Spleen (tissue), 11 donors: ENCODE data around the gene PSMB2. TPM values are rescaled to one million over a fixed set of nuclear protein-coding genes. Genes with fewer than 3 reads are reported as not detected.

Experiments
- DNase-seq: peaks from one replicate; pipeline ENCODE4 v3.0.0-alpha.2; 2020
- H3K27ac ChIP-seq, 8 donors: fragments of 200-600 bp; sonication (generic) in 7 of 8; 1 replicate in 4 of 8; 2 replicates in 4 of 8; pipeline versions ENCODE4 v1.5.0 to v1.8.0; 2016 to 2021; ENCODE audit warnings: inconsistent platforms in 4 of 8, mild to moderate bottlenecking in 4 of 8, moderate library complexity in 1 of 8
- H3K27me3 ChIP-seq, 7 donors: fragments of 200-600 bp; sonication (generic) in 6 of 7; replicated peaks in 1 of 7; 1 replicate in 4 of 7; 2 replicates in 3 of 7; pipeline versions ENCODE4 v1.5.0 to v1.8.0; 2016 to 2021; ENCODE audit warnings: inconsistent platforms in 3 of 7, mild to moderate bottlenecking in 1 of 7
- H3K36me3 ChIP-seq, 6 donors: fragments of 200-600 bp; sonication (generic) in 5 of 6; 1 replicate in 4 of 6; 2 replicates in 2 of 6; pipeline versions ENCODE4 v1.5.0 to v1.8.0; 2016 to 2021; ENCODE audit warnings: inconsistent platforms in 2 of 6
- H3K4me1 ChIP-seq, 6 donors: fragments of 200-600 bp; sonication (generic) in 5 of 6; 1 replicate in 3 of 6; 2 replicates in 3 of 6; pipeline versions ENCODE4 v1.5.0 to v1.8.0; 2016 to 2021; ENCODE audit warnings: inconsistent platforms in 3 of 6
- H3K4me3 ChIP-seq, 8 donors: fragments of 200-600 bp; sonication (generic) in 7 of 8; 1 replicate in 4 of 8; 2 replicates in 4 of 8; pipeline versions ENCODE4 v1.5.0 to v1.8.0; 2016 to 2021; ENCODE audit warnings: inconsistent platforms in 4 of 8, mild to moderate bottlenecking in 4 of 8, moderate library complexity in 2 of 8
- H3K9me3 ChIP-seq, 8 donors: fragments of 200-600 bp; sonication (generic) in 7 of 8; 1 replicate in 4 of 8; 2 replicates in 4 of 8; pipeline versions ENCODE4 v1.5.0 to v1.8.0; 2016 to 2021; ENCODE audit warnings: inconsistent platforms in 4 of 8
- POLR2A ChIP-seq, 3 donors: fragments of 450-650 bp; IDR thresholded peaks; one replicate each; pipeline ENCODE4 v1.5.1; 2017; ENCODE audit warnings: antibody characterized with exemption in 3 of 3, mild to moderate bottlenecking in 1 of 3
- POLR2AphosphoS5 ChIP-seq, 3 donors: sonication (generic); formaldehyde crosslinking; IDR thresholded peaks; one replicate each; pipeline ENCODE4 v1.5.1; 2017; ENCODE audit warnings: antibody characterized with exemption in 3 of 3
- WGBS, 5 donors: extraction: QIAGEN DNeasy Blood & Tissue Kit in 3 of 5; methylation state at CpG; one replicate each; pipeline versions ENCODE4 v1.1.5 to v1.1.7; 2013 to 2018; 5-methylcytosine and 5-hydroxymethylcytosine counted together
- intact Hi-C: fragments of 100-400 bp; cut with DNase I; formaldehyde crosslinking; loops from one replicate; pipeline ENCODE4 v1.15.0; 2023; ENCODE audit warnings: low total_unique reads
- polyA plus RNA-seq, 3 donors: library from polyadenylated mRNA; stranded (reverse); fragments of 200-250 nt; gene quantifications; one replicate each; pipeline ENCODE4 v1.2.1, GENCODE V29; 2013
- total RNA-seq, 7 donors: library from RNA; depleted of rRNA in 3 of 7; stranded (reverse); fragments of >200 nt in 3 of 7; fragmentation: NEBNext Ultra II Directional in 4 of 7; extraction: Animal tissue kit (Norgen Biotek cat#: 25700) in 4 of 7; gene quantifications; one replicate each; pipeline versions ENCODE4 v1.1.0 to v1.2.1, GENCODE V29; 2016 to 2021
- TF ChIP-seq, protein P1 (sequence below), 11 experiments: fragments of 200-600 bp in 7 of 11; fragments of 450-650 bp in 4 of 11; sonication (generic) in 4 of 11; IDR thresholded peaks in 8 of 11; conservative IDR thresholded peaks in 3 of 11; 1 replicate in 7 of 11; 2 replicates in 4 of 11; pipeline versions ENCODE4 v1.4.0 to v1.8.0; 2016 to 2021; ENCODE audit warnings: antibody characterized with exemption in 11 of 11, inconsistent platforms in 4 of 11, mild to moderate bottlenecking in 1 of 11
- donor health status: healthy with polysubstance abuse.
- donor health status: DM: no; HTN: no; CAD: no; lungs with moderate emphysema.
- donor health status: DM: no; HTN: no; CAD: no.
- donor health status: Bipolar disorder and iron deficiency.
- donor health status: healthy.
- donor health status: DM: no; HTN: no; CAD: no.
- donor health status: DM: yes; HTN: yes; CAD: no.

Gene PSMB2
- total and polyA plus RNA-seq, 10 donors: 20.7 to 49.2 (median 45.1) TPM

DNA sequence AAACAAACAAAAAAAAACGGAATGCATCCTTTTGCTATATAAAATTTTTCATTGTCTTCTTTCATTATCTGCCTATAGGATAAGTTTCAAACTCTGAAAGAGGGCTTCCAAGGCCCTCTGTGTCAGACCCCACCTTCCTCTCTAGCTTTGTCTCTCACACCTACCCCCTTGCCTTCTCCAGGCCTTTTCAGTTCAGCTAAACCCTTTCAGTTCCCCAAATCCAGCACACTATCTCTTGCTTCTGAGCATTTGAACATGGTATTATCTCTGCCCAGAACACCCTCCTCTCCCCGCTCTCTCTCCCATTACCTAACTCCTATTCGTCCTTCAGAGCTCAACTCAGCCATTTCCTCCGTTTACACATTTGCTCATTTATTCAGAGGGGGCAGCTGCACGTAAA is 41.7 kb upstream of the PSMB2 start:
- Histone ChIP-seq H3K36me3 (no peaks in the 10 kb centered on the region), H3K4me3 (no peak overlapping the region), H3K27me3 (peaks cover 0 to 28% (median 0%) of the 10 kb centered on the region in 7 donors), H3K27ac (no peak overlapping the region), H3K9me3 (no peaks in the 10 kb centered on the region), H3K4me1 (no peaks in the 10 kb centered on the region)
- no peak for TF ChIP-seq POLR2AphosphoS5 (IDR thresholded peaks at IDR 0.05)
- TF ChIP-seq, protein P1, sequence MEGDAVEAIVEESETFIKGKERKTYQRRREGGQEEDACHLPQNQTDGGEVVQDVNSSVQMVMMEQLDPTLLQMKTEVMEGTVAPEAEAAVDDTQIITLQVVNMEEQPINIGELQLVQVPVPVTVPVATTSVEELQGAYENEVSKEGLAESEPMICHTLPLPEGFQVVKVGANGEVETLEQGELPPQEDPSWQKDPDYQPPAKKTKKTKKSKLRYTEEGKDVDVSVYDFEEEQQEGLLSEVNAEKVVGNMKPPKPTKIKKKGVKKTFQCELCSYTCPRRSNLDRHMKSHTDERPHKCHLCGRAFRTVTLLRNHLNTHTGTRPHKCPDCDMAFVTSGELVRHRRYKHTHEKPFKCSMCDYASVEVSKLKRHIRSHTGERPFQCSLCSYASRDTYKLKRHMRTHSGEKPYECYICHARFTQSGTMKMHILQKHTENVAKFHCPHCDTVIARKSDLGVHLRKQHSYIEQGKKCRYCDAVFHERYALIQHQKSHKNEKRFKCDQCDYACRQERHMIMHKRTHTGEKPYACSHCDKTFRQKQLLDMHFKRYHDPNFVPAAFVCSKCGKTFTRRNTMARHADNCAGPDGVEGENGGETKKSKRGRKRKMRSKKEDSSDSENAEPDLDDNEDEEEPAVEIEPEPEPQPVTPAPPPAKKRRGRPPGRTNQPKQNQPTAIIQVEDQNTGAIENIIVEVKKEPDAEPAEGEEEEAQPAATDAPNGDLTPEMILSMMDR (IDR thresholded peaks at IDR 0.05 in 8 of 11, conservative IDR thresholded peaks at IDR 0.05 in 3 of 11): no peak
- no peak for TF ChIP-seq POLR2A (IDR thresholded peaks at IDR 0.05)
- 58 to 77% (median 65%) methylated on average over 5 of the region's 5 CpGs for WGBS, 5 donors
- DNase-seq: no peak
- intact Hi-C loops: no loop called here

DNA sequence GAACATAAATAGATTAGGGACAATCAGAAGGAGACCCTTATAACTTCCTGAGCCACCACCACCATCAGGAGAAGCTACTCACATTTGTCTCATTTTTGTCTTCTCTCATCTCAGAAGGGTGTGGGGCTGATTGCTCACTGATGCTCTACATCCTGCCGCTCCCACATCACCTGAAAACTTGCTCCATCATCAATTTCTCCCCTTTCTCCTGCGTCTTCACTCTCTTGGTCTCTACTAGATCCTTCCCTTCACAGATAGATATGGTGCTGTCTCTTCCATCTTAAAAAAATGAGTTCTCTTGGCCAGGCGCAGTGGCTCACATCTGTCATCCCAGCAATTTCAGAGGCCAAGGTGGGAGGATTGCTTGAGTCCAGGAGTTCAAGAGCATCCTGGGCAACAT is 38.9 kb upstream of the PSMB2 start:
- DNase-seq: no peak
- Histone ChIP-seq H3K27me3 (peaks cover 0 to 9% (median 0%) of the 10 kb centered on the region in 7 donors), H3K27ac (no peak overlapping the region), H3K9me3 (no peaks in the 10 kb centered on the region), H3K36me3 (no peaks in the 10 kb centered on the region), H3K4me1 (no peaks in the 10 kb centered on the region), H3K4me3 (no peak overlapping the region)
- WGBS, 5 donors: 79 to 90% (median 87%) methylated on average over 3 of the region's 3 CpGs
- intact Hi-C loops: no loop called here
- TF ChIP-seq POLR2AphosphoS5 (IDR thresholded peaks at IDR 0.05) (no peak), POLR2A (IDR thresholded peaks at IDR 0.05) (no peak)
- TF ChIP-seq, protein P1 (IDR thresholded peaks at IDR 0.05 in 8 of 11, conservative IDR thresholded peaks at IDR 0.05 in 3 of 11): no peak

DNA sequence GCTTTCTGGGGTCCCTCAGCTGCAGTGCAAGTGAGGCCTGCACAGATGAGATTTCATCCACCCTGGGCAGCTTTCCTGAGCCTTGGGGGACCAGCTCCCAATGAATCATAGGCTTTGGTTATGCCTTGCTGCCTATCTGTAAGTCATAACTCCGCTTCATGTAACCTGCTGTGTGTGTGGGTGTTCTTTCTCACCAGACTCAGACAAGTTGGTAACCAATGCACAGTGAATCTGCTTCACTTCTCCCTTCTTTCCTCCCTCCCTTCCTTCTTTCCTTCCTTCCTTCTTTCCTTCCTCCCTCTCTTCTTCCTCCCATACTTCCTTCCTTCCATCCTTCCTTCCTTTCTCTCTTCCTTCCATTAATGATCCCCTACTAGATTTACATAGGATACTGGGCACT is 34.4 kb upstream of the PSMB2 start:
- TF ChIP-seq POLR2A (IDR thresholded peaks at IDR 0.05) (no peak), POLR2AphosphoS5 (IDR thresholded peaks at IDR 0.05) (no peak)
- TF ChIP-seq, protein P1 (IDR thresholded peaks at IDR 0.05 in 8 of 11, conservative IDR thresholded peaks at IDR 0.05 in 3 of 11): no peak
- no peak overlapping the region for H3K27ac ChIP-seq

DNA sequence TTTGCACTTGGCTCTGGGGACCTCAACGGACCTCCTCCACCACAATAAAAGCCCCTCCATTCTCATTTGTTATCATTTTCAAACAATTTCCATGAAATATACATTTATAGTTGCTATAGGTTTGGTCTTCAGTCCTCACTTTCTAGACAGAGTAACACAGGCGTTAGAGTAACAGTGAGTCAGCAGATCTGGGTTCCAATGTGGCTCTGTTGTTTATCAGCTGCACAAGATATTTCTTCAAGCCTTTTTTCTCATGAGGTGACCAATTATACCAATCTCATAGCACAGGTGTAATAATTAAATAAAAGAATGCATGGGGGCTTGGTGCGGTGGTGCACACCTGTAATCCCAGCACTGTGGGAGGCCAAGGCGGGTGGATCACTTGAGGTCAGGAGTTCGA is 32.8 kb upstream of the PSMB2 start:
- Histone ChIP-seq H3K27me3 (peaks cover 0 to 25% (median 0%) of the 10 kb centered on the region in 7 donors), H3K4me1 (no peaks in the 10 kb centered on the region), H3K4me3 (no peak overlapping the region), H3K9me3 (no peaks in the 10 kb centered on the region), H3K36me3 (no peaks in the 10 kb centered on the region), H3K27ac (no peak overlapping the region)
- intact Hi-C loops: no loop called here
- WGBS, 5 donors: 77 to 80% (median 79%) methylated on average over 5 of the region's 5 CpGs
- DNase-seq: no peak
- TF ChIP-seq, protein P1 (IDR thresholded peaks at IDR 0.05 in 8 of 11, conservative IDR thresholded peaks at IDR 0.05 in 3 of 11): no peak
- TF ChIP-seq POLR2A (IDR thresholded peaks at IDR 0.05): no peak
- TF ChIP-seq POLR2AphosphoS5 (IDR thresholded peaks at IDR 0.05): no peak

More for the DNA sequence above, 34.4 kb upstream of the PSMB2 start:
- no peaks in the 10 kb centered on the region for H3K36me3 ChIP-seq
- intact Hi-C loops: no loop called here
- H3K4me1 ChIP-seq: no peaks in the 10 kb centered on the region
- 72 to 95% (median 82%) methylated on average over 1 of the region's 1 CpG for WGBS, 5 donors
- H3K4me3 ChIP-seq: no peak overlapping the region
- DNase-seq: no peak
- H3K27me3 ChIP-seq: peaks cover 0 to 25% (median 0%) of the 10 kb centered on the region in 7 donors
- no peaks in the 10 kb centered on the region for H3K9me3 ChIP-seq
